SK-N-MC (cell line): ENCODE data around the gene CXXC5.

ENCODE experiments used
- EZH2 ChIP-seq: fragments of 200-600 bp; sonication (generic); IDR thresholded peaks from one replicate; pipeline ENCODE4 v1.6.1; 2017; ENCODE audit warnings: antibody characterized with exemption
- POLR2AphosphoS5 ChIP-seq: IDR thresholded peaks from 2 replicates; pipeline ENCODE4 v1.6.1; 2012; ENCODE audit warnings: mild to moderate bottlenecking, low read depth, low read length, borderline replicate concordance

DNA sequence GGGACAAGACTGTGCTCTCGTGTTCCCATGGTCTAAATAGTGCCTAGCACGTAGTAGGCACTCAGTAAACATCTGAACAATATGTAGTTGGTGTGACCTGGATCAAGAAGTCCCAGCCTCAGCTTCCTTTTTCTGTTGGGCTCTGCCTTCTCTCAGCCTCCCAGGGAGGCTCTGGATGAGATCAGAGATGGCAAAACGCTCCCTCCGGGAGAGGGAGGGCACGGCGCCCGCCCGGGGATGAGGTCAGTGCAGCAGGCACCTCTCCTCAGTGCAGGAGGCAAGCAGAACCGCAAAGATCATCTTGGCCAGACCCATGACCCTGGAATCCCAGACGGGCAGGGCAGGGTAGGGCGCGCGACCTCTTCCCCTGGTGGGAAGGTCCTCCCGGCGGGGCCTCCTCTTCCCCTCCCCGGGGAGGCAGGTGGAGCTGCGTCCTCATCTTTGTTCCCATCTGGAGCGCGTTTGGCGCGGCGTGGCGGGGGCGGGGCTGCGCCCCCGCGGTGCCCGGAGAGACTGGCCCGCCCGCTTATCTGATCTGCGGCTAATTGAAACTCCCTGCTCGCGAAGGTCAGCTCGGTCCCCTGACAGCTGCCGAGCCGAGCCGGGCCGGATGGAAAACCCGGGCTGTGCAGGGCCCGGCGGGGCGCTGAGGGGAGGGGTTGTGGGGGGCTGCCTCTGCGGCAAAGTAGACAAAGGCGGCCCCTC is 60.9 kb downstream of the CXXC5 start:
- no peak for TF ChIP-seq POLR2AphosphoS5
- no peak for TF ChIP-seq EZH2
